GM12892 (cell line): ENCODE measurements around the gene FGF10.

Source experiments
- POLR2A ChIP-seq: IDR thresholded peaks from 2 replicates; pipeline ENCODE4 v1.6.1; 2011; ENCODE audit warnings: low read depth, low read length, control low read depth
- POLR2AphosphoS5 ChIP-seq: IDR thresholded peaks from 2 replicates; pipeline ENCODE4 v1.6.1; 2011; ENCODE audit warnings: low read depth, low read length, control low read depth
- TAF1 ChIP-seq: IDR thresholded peaks from 2 replicates; pipeline ENCODE4 v1.6.1; 2011; ENCODE audit warnings: low read depth, mild to moderate bottlenecking, control low read depth, low read length, borderline replicate concordance

DNA sequence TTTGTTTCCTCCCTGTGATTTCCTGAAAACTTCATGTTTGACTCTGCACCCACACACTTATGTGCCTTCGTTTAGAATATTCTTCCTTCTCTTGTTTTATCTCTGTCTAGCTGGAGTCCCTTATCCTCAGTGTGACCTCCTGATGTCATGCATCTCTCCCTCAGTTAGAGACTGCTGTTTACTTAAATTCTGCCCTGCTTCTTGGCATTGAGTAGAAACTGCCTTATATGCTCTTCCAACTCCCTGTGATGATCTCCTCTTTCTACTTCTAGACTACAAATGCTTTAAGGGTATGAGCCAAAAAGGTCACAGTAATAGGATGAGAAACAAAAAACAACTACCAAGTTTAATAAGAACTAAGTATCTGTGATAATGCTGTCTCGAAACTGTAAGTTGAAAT lies 12.2 kb downstream of the FGF10 start:
- TF ChIP-seq POLR2A = no peak
- no peak for TF ChIP-seq TAF1
- no peak for TF ChIP-seq POLR2AphosphoS5
